ENCODE data around the gene PRPF38A. TPM values are rescaled to one million over a fixed set of nuclear protein-coding genes. Genes with fewer than 3 reads are reported as not detected.

The PRPF38A gene
- polyA plus RNA-seq, 1 of the 3 experiments (the other 2 are of a cell fraction) = 24.3 TPM

DNA sequence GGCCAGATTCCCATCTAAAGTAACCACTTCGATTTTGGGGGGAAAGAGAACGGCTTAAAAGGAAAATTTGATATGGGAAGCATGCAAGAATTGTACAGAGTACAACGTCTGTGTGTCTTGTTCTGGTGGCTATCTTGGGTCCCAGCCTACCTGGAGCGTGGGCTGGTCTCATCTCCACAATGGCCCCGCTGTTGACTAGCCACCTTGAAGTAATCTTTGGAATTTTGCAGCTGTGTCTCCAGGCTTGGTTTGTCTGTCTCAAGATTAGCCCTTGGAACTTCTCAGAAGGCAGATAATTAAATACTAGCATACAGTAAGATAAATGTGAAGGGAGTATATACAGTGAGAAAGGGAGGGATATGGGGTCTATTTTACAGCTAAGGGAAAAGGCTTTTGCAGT is 37.1 kb upstream of the PRPF38A start:
- peaks cover 5 to 10% of the 10 kb centered on the region in 2 experiments for H3K36me3 ChIP-seq (replicated peaks in 1 of 2; ENCODE audit: control insufficient read depth in 1 of 2, insufficient read depth in 2 of 2, low read length in 1 of 2)
- H3K9ac ChIP-seq = no peak overlapping the region
- peaks cover 7% of the 10 kb centered on the region; the same call in 1 of the 2 replicates for H4K20me1 ChIP-seq (ENCODE audit: insufficient read depth)
- TF ChIP-seq YY1 (IDR thresholded peaks at IDR 0.05; ENCODE audit: low read depth) = no peak
- no peak for TF ChIP-seq TCF12 (IDR thresholded peaks at IDR 0.05)
- TF ChIP-seq, protein P1, sequence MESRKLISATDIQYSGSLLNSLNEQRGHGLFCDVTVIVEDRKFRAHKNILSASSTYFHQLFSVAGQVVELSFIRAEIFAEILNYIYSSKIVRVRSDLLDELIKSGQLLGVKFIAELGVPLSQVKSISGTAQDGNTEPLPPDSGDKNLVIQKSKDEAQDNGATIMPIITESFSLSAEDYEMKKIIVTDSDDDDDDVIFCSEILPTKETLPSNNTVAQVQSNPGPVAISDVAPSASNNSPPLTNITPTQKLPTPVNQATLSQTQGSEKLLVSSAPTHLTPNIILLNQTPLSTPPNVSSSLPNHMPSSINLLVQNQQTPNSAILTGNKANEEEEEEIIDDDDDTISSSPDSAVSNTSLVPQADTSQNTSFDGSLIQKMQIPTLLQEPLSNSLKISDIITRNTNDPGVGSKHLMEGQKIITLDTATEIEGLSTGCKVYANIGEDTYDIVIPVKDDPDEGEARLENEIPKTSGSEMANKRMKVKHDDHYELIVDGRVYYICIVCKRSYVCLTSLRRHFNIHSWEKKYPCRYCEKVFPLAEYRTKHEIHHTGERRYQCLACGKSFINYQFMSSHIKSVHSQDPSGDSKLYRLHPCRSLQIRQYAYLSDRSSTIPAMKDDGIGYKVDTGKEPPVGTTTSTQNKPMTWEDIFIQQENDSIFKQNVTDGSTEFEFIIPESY (IDR thresholded peaks at IDR 0.05; ENCODE audit: borderline replicate concordance, low read depth) = no peak
- no peak for TF ChIP-seq PBX3 (IDR thresholded peaks at IDR 0.05)
- TF ChIP-seq FOSL2 (IDR thresholded peaks at IDR 0.05; ENCODE audit: borderline replicate concordance, low read depth) = no peak
- TF ChIP-seq TEAD4 (IDR thresholded peaks at IDR 0.05; ENCODE audit: borderline replicate concordance, insufficient read depth) = no peak
- no peak for TF ChIP-seq TAF1 (IDR thresholded peaks at IDR 0.05; ENCODE audit: borderline replicate concordance, low read depth, low read length)
- TF ChIP-seq NFIC (IDR thresholded peaks at IDR 0.05; ENCODE audit: borderline replicate concordance) = no peak
- no peak for TF ChIP-seq GATA2 (CRISPR knock-in tag; IDR thresholded peaks at IDR 0.05)
- TF ChIP-seq MEF2A (IDR thresholded peaks at IDR 0.05; ENCODE audit: borderline replicate concordance, low read depth) = no peak
- no peak for TF ChIP-seq EZH2phosphoT487 (IDR thresholded peaks at IDR 0.05; ENCODE audit: borderline replicate concordance, low read depth)
- TF ChIP-seq RFX5 (IDR thresholded peaks at IDR 0.05; ENCODE audit: low read length) = no peak
- TF ChIP-seq NRF1 (IDR thresholded peaks at IDR 0.05; ENCODE audit: low read depth, low read length) = no peak
- H3K9me2 ChIP-seq = no peaks in the 10 kb centered on the region
- peaks cover 33% of the 10 kb centered on the region for H3K79me2 ChIP-seq (ENCODE audit: insufficient read depth)
- H2AFZ ChIP-seq (ENCODE audit: low read depth) = no peak overlapping the region
- H3K9me3 ChIP-seq = no peaks in the 10 kb centered on the region
- no peak overlapping the region; a peak in 1 of 4 replicates for H3K4me3 ChIP-seq (ENCODE audit: low read depth in 2 of 2, low read length in 1 of 2)
- no peak overlapping the region for H3K27ac ChIP-seq (ENCODE audit: low read depth in 2 of 2, low read length in 1 of 2)
- no peak for DNase-seq
- H3K4me2 ChIP-seq = no peak overlapping the region
- WGBS (ENCODE audit: low lambda C conversion rate) = 96% methylated on average over 5 of the region's 5 CpGs
- H3K27me3 ChIP-seq (ENCODE audit: insufficient read depth) = no peaks in the 10 kb centered on the region
- H3F3A ChIP-seq (replicated peaks; ENCODE audit: insufficient read depth) = peaks cover 24% of the 10 kb centered on the region
- peaks cover 0 to 13% of the 10 kb centered on the region in 2 experiments; a peak in 3 of 4 replicates for H3K4me1 ChIP-seq (ENCODE audit: control insufficient read depth in 1 of 2, insufficient read depth in 2 of 2, low read depth in 1 of 2, low read length in 1 of 2)
- ChIA-PET CTCF (interaction anchor here (1.2 to 1.8 kb wide), 3 partner anchors 19 to 240 kb away, joined by 3 to 5 read pairs (median 5); no protein-coding TSS in a partner anchor), POLR2A (no interaction called here)

All from SK-N-SH (cell line).